HK-2 (cell line): ENCODE measurements around the gene EFNB3.

Source experiments
- DNase-seq: peaks from one replicate; pipeline ENCODE4 v3.0.0-alpha.2; 2018; ENCODE audit not compliant: unreplicated experiment

Gene EFNB3

DNA sequence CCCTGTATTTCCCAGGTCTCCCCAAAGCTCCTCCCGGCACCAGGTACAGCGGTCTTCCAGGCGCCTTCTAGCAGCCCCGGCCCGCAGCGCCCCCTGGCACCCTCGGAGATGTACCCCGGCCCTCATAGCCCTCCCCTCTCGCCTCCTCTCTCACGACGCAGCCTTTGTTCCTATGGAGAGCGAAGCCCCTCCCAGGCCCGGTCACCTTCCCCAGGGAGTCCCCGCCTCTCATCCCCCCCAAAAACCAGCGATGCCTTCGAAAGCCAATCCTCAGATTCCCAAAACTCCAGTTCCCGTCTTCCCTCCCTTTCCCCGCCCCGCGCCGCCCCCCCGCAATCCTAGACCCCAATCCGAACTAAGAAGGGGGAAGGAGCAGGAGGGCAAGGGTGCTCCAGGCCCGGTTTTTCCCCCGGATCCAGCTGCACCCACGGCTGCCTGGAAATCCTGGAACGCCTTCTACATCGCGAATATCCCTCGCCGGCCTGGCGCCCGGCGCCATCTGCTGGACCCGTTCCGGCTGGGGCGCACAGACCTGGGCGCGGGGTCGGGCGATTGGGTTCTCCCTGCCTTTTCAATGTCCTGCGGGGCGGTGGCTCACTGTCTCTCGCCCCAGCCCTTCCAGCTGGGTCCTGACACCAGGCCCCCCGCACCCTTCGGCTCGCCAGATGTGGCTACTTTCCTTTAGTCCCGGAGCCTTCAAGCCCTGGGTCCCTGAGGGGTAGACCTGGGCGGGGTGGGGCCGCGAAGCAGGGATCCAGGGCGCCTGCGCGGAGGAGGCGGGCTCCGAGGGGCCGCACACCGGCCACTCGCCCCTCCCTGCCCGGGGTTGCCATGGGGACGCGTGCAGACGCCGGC lies 12.1 kb downstream of the EFNB3 start, which contains the start of gene DNAH2:
Gene DNAH2 (plus strand): TSS at position 844 of the 855 bp plus-strand sequence. CDS start 1,991 bp downstream, outside the sequence.
- DNase-seq, result peak; percentile 82

DNA sequence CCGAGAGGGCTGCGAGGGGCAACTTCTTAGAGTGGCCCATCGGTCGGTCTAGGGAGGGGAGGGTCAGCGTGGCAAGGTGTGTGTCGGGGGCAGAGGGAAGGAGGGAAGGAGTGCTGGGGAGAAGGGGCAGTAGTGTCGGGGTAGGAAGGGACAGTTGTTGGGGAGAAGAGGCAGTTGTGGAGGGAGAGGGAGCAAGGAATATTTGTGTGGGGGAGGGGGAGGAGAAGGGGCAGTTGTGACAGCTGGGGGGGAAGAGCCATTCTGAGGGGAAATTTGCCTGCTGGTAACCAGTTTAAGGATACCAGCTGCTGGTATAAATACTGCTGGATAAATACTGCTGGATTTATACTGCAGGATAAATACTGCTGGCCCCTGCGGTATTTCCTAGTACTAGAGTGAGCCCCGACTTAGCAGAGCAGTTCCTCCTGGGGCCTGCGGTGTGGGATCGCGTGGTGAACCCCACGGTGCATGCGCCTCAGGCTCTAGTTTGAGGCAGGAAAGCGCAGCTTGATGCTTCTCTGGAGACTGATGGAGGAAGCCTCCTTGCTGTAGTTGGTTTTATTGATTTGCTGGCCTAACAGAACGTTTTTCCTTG lies 12.9 kb downstream of the EFNB3 start:
- no peak for DNase-seq

DNA sequence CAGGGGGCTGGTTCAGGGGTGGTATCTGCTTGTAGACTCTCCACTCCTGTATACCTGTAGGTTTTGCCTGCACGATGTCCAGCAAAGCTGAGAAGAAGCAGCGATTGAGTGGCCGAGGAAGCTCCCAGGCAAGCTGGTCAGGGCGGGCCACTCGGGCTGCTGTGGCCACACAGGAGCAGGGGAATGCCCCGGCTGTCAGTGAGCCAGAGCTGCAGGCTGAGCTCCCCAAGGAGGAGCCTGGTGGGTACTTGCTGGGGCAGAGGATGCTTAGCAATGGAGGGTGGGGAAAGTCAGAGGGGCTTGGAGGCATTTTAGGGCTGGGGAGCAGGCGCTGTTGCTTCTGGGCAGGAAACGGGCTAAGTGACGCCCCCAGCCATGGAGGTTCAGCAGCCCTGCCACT lies 14.7 kb downstream of the EFNB3 start:
- DNase-seq, result no peak

DNA sequence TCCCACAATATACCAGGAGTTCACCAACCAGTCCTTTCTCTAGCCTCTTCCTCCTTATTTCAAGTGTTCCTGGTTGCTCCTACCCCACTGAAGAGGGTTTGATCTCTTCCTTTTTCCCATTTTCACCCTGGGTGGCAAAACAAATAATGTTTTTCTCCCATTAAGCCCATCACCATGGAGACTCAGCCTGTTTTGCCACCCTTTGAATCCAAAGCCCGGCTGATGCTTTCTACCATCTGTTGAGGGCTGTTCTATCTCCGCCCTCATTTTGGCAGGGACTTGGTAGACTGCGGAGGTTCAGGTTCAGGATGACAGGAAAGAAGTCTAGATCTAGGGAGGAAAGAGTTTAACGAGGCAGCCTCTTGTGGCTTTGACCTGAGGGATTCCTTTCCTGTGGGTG lies 15.1 kb downstream of the EFNB3 start:
- DNase-seq, result no peak

DNA sequence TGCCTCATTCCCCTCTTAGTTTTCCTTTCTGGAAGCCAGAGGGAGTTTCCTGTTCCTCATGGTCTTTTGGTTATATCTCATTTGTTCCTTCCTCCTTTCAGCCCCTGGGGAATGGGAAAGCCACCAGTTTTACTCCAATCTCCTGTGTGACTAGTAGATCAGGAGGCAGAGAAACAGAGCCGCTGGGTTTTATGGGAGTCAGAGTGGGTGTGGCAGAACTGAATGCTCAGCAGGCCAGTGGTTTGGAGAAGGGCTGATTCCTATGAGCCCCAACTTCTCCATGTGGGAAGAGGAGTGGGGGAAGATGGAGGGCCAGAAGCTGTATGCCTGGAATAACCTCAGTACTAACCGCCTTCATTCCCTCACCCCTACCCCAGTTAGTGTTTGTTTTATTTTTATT lies 16.6 kb downstream of the EFNB3 start:
- DNase-seq, result no peak

DNA sequence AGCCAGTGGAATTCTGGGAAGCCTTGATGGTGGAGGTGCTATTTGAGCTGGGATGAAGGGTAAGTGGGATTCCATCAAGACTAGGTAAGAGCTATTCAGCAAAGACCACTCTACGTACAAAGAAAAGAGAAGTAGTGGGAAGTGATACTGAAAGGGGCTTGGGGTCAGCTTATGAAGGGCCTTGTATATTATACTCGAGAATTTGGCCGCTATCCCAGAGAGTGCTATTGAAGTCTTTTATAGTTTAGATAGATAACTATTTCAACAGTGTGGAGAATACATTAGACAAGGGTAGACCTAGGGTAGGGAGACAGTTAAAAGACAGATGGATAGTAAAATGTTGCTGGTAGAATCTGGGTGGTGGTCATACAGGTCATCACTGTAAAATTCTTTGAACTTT lies 22.9 kb downstream of the EFNB3 start:
- DNase-seq, result no peak

DNA sequence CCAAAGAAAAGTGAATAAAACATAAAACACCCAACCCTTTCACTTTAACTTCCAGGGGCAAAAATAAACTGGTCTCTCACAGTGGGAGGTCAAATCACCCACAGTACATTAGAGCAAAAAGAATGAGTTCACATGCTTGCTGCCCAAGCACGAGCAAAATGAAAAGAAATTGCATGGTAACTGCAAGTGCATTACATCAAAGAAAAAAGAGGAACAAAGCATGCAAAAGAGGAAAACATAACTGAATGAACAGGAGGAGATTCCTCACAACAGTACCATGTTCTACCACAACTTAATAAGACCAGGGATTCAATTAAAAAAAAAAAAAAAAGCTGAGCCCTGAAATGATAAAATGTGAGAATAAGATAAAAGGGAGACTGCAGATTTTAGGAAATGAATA lies 24.8 kb downstream of the EFNB3 start:
- no peak for DNase-seq

DNA sequence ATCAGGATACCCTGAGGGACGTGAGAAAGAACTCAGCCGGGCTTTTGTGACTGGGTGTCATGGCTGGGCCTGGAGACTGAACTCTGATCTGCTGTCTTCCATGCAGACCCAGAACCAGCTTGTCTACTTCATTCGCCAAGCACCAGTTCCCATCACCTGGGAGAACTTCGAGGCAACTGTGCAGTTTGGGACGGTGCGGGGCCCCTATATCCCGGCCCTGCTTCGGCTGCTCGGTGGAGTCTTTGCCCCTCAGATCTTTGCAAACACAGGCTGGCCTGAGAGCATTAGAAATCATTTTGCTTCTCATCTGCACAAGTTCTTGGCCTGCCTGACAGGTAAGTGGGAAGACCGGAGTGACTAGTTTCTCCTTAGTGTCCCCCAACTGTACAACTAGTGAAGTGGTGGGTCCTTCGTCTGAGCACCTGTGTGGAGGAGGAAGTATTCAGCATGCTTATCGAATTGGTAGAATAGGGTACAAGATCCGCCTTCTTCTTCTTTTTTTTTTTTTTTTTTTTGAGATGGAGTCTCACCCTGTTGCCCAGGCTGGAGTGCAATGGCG lies 28.1 kb downstream of the EFNB3 start:
- no peak for DNase-seq

DNA sequence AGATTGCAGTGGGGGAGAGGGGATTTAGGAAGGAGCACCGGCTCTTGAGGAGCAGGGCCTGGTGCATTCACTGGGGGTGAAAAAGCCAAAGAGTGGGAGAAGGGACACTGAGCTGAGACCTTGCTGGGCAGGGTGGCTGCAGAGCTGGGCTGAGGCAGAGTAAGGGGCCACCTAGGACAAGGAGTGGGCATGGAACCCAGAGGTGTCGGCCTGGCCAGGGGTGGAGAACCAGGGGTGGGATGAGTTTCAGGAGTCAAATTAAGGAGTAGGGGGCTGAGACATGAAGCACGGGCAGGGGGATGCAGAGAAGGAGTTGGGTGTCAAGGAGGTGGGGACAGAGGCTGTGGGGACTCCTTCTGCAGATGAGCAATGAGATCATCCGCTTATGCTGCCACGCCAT lies 32.6 kb downstream of the EFNB3 start:
- no peak for DNase-seq

DNA sequence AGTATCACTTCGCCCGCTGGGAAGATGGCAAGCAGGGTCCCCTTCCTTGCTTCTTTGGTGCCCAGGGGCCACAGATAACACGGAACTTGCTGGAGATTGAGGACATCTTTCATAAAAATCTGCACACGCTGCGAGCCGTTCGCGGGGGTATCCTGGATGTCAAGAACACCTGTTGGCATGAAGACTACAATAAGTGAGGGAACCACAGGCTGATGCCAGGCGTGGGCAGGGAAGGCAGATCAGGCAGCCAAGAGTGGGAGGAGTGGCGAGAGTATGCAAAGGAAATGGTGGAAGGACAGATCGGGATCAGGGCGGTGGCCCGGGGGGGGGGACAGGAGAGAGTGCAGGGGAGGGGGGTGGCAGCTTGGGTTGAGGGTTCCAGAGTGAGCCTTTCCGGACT lies 34.7 kb downstream of the EFNB3 start:
- DNase-seq, result no peak

DNA sequence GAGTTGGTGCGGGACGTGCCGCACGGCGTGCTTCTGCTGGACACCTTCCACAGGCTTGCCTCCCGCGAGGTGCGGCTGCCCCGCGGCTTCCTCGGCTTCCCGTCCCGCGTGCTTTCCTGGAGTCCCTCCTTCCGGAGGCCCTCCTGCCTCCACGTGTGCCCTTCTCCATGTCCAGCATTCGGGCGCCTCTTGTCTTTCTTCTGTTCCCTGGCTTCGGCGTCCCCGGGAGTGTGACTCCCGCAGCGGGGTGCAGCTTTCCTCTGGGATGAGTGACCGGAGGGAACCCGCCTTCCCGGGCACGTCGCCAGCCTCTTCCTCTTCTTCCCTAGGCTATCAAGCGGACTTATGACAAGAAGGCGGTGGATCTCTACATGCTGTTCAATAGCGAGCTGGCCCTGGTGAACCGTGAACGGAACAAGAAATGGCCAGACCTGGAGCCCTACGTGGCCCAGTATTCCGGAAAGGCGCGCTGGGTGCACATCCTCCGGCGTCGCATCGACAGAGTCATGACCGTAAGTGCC lies 35.5 kb downstream of the EFNB3 start:
- DNase-seq, result no peak

DNA sequence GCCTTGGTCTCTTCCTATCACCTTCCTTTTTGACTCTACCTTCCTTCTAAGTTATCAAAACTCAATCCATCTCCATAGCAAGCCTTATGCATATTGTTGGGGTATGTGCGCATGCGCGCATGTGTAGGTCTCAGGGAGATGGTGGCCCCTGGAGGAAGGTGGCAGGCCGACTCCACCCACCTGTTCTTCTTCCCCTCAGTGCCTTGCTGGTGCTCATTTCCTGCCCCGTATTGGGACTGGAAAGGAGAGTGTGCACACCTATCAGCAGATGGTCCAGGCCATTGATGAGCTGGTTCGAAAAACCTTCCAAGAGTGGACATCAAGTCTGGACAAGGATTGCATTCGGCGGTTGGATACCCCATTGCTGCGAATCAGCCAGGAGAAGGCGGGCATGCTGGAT lies 37.7 kb downstream of the EFNB3 start:
- DNase-seq, result no peak

DNA sequence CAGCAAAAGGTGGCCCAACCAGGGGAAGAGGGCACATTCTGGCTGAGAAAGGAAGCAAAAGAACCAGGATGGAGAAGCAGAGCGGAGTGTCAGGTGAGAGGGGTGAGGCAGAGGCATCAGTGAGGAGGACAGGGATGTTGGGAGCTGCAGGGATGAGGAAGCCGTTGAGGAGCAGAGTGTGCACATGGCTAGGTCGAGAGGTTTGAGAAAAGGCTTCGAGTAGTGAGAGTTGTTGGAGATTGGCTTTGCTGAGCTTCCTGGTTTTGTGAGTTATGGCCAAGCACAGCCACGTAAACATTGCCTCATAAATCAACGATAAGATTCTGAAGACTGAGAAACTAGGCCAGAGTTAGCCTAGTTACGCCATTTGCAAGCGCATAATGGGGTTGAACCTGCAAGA lies 39.4 kb downstream of the EFNB3 start:
- no peak for DNase-seq

DNA sequence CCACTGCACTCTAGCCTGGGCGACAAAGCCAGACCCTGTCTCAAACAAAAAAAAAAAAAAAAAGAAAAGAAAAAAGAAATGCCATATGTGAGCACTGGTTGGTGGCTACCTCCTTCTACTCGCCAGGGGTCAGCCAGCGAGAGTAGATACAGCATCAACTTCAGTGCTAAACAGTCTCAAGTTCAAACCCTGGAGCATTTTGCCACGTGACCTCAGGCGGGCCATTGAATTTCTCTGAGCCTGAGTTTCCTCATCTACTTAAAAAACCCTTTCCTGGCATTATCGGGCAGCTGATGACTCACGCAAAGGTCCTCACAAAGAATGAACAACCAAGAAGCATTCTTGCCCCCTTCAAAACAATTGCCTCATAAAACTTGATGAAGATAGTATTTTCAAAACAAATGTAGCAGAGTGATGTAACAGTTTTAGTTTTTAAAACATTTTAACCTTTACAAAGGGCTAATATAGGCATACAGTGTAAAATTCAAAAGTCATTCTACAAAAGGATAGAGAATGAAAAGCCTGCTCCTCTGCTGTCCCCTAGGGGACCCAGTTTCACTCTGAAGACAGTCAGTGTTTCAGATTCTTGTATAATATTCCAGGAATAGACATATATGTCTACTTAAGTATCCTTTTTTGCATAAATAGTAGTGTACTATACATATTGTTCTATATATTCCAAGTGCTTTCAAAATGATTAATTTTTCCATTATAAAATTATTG lies 40.9 kb downstream of the EFNB3 start:
- DNase-seq, result peak; percentile 51

DNA sequence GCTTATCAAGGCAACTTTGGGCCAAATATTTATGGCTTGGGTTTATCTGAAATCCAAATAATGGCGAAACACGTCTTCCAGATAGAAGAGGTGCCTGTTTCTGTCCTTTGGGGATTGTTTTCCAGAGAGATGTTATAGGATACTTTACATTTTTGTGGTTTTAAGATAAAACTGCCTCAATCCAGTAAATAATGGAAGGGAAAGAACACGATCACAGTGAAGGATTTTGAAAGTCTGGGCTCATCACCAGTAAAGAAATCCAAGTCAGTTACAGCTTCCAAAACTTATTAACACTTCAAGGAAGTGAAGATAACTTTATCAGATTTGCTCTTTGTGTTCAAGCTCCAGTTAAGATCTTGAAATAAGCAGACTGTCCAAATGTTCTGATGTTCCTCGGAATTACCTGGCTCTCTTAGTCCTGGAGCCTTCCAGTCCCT lies 42.7 kb downstream of the EFNB3 start:
- no peak for DNase-seq

DNA sequence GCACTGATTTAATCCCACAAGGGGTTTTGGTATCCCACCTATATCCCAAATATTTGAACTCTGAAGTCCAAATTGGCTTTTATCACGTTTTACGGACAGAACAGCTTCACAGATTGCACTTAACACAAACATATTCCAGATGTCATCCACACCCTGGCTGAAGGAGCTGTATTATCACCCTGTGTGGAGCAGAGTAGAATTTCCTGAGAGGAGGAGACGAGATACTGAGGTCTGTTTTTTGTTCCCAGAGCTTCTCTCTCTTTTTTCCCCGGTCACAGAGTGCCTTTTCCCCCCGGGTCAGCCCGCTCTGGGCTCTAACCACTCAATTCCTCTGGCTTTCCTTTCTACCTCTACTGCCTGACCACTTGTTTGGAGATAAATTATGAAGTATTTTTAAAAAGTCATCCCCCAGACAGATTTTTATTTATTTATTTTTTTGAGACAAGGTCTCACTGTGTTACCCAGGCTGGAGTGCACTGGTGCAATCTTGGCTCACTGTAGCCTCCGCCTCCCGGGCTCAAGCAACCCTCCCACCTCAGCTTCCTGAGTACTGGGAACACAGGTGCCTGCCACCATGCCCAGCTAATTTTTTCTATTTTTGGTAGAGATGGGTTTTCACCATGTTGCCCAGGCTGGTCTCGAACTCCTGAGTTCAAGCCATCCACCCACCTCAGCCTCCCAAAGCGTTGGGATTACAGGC lies 43.2 kb downstream of the EFNB3 start:
- DNase-seq, result no peak

DNA sequence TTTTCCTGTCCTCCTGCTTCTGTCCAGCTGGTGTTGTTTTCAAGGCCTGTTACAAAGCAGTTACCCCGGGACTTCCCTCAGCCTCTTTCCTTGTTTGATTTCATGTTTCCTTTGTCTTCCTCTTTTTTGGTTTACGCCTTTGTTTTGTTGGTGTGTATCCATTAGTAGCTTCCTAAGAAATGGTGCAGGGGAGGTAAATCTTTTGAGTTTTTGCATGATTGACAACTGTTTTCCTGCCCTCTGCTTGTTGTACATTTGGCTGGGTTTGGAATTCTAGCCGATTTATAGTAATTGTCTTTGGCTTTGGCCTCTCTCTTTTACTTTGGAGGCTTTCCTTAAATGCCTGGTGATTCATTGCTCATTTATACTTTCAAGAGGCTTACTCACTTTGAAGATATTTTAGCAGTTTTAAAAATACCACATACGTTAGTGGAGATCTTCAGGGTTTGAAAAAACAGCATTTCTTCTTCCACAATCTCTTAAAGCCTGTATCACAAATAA lies 45.4 kb downstream of the EFNB3 start:
- DNase-seq, result peak; percentile 2

DNA sequence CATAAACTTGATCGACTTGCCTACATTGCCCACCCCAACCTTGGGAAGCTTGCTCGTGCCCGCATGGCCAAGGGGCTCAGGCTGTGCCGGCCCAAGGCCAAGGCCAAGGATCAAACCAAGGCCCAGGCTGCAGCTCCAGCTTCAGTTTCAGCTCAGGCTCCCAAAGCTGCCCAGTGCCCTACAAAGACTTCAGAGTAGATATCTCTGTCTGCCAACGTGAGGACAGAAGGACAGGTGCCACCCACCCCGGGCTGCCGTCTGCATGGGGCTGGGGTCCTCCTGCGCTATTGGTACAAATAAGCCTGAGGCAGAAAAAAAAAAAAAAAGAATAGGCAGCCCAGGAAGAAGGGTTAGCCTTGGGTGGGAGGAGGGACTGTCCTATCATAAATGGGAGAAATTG lies 49.7 kb downstream of the EFNB3 start:
- no peak for DNase-seq

DNA sequence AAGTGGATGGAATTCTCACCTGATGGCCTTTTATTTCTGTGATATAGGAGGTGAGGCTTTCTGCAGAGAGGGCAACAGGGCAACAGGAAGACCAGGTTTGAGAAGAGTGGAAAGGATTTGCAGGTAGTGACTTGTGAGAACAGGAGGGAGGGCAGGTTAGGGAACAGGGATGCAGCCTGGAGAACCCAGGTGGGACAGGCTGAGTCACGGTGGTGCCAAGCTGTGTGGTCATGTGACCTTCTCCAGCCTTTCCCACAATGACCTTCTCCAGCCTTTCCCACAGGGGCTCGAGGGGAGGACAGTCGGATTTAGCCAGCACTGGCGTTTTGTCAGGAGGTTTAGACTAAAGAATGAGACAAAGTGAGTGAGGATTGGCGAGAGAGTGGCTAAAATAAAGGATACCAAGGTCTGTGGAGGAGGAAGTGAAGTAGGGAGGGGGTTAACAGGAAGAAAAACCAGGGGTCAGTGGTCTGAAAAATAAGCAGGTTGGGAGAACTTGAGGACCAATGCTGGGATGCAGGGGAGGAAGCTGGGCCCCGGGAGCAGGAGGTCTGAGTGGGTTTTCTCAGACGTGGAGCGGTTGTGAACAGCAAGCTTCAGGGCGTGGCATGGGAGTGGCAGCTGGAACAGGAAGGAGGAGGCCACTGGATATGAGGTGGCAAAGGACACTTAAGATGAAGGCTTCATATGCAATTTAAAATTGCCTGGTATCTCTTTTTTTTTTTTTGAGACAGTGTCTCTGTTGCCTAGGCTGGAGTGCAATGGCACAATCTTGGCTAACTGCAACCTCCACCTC lies 50.3 kb downstream of the EFNB3 start:
- DNase-seq, result no peak

DNA sequence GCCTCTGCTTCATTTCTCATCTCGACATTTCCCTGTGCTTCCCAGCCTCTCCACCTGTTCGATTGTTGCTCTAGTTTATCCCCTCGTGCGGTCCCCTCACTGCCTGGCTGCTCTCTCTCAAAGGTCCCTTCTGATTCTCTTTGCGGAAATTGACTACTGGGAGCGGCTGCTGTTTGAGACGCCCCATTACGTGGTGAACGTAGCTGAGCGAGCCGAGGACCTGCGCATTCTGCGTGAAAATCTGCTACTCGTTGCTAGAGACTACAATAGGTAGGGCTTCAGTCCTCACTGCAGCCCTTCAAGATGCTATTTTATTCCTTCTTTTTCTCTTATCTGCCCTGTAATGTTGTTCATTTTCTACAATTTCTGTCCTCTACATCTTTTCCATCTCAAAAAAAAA lies 52.0 kb downstream of the EFNB3 start:
- DNase-seq, result no peak
